22Rv1 (cell line): Measurements from ENCODE around the gene DCAF10.

ENCODE experiments used
- CTCF ChIP-seq: fragments of 450-650 bp; IDR thresholded peaks from 2 replicates; pipeline ENCODE4 v1.5.1; 2017; ENCODE audit warnings: mild to moderate bottlenecking
- ZFX ChIP-seq: fragments of 450-650 bp; IDR thresholded peaks from 2 replicates; pipeline ENCODE4 v1.6.1; 2017; ENCODE audit warnings: antibody characterized with exemption, borderline replicate concordance

GRCh38 chr9:37788332-37788731, 12.3 kb upstream of the DCAF10 start:
- TF ChIP-seq CTCF, result no peak
- no peak for TF ChIP-seq ZFX
